K562 (cell line): ENCODE measurements around the gene LSM4. TPM values are rescaled to one million over a fixed set of nuclear protein-coding genes. Genes with fewer than 3 reads are reported as not detected.

ENCODE experiments used
- ATAC-seq: fragments of 200-7000 bp; cut with Tn5 transposase; 3 replicates; pipeline ENCODE4 v1.9.1; 2020; ENCODE audit warnings: moderate library complexity
- BruUV-seq: library from RNA; stranded (reverse); fragments of 400-500 nt; replicated peaks from 2 replicates; lab custom pipeline; 2021; lab: Mats Ljungman, UMichigan
- CTCF ChIA-PET: fragments of 300-600 bp; formaldehyde crosslinking; extraction: SDS; loops from one replicate; lab custom pipeline; 2021; ENCODE audit warnings: low intra/inter-chr PET ratio; lab: Yijun Ruan, JAX
- POLR2A ChIA-PET: fragments of 300-600, 350-650 bp; sonication (Branson Sonifier 250); formaldehyde crosslinking; extraction: SDS; loops from one replicate; lab custom pipeline; 2021; ENCODE audit warnings: antibody characterized with exemption, inconsistent platforms; lab: Yijun Ruan, JAX
- DNase-seq, 4 experiments: peaks; one replicate each; pipeline versions ENCODE4 v3.0.0 to v3.0.0-alpha.2; 2011 to 2018; ENCODE audit warnings: low spot score in 3 of 4, mixed read lengths in 3 of 4; ENCODE audit errors: extremely low read depth in 1 of 4
- FAIRE-seq: peaks from 2 replicates; lab custom pipeline; 2011; peaks lifted over from hg19 to GRCh38; lab: Jason Lieb, UNC
- H2AFZ ChIP-seq: 2 replicates; pipeline ENCODE4 v1.6.0; 2011; ENCODE audit warnings: low read depth, low read length, control low read depth, inconsistent platforms
- H3K27ac ChIP-seq: fragments of 200-600 bp; 3 replicates; pipeline ENCODE4 v1.8.0; 2011; ENCODE audit warnings: low read depth, mild to moderate bottlenecking, control low read depth, inconsistent platforms, low read length, moderate library complexity, mixed read lengths; ENCODE audit errors: extremely low read depth
- H3K27me3 ChIP-seq, 2 experiments: fragments of 300-600 bp in 1 of 2; 2 replicates in 1 of 2; 3 replicates in 1 of 2; pipeline versions ENCODE4 v1.6.0 to v1.8.0; 2011; ENCODE audit warnings: inconsistent platforms in 2 of 2, low read length in 2 of 2, mild to moderate bottlenecking in 1 of 2, mixed read lengths in 1 of 2, moderate library complexity in 1 of 2; ENCODE audit not compliant: control insufficient read depth in 2 of 2, insufficient read depth in 2 of 2
- H3K36me3 ChIP-seq: fragments of 300-600 bp; 3 replicates; pipeline ENCODE4 v1.8.0; 2011; ENCODE audit warnings: mild to moderate bottlenecking, low read length, inconsistent platforms; ENCODE audit not compliant: control insufficient read depth, insufficient read depth
- H3K4me1 ChIP-seq, 2 experiments: fragments of 200-600 bp in 1 of 2; replicated peaks in 1 of 2; 2 replicates in 1 of 2; 3 replicates in 1 of 2; pipeline versions ENCODE4 v1.5.1 to v1.8.0; 2011; ENCODE audit warnings: inconsistent platforms in 2 of 2, low read length in 2 of 2, mild to moderate bottlenecking in 1 of 2, mixed read lengths in 1 of 2, moderate library complexity in 1 of 2; ENCODE audit not compliant: control insufficient read depth in 2 of 2, insufficient read depth in 2 of 2
- H3K4me2 ChIP-seq: 2 replicates; pipeline ENCODE4 v1.6.1; 2011; ENCODE audit warnings: low read length, control low read depth, inconsistent platforms, mixed read lengths; ENCODE audit not compliant: insufficient read depth
- H3K4me3 ChIP-seq: fragments of 200-600 bp; sonication (generic), shearing (Covaris generic); 2 replicates; pipeline ENCODE4 v1.5.1; 2016; ENCODE audit warnings: control low read depth, inconsistent platforms
- H3K79me2 ChIP-seq: fragments of 200-600 bp; 3 replicates; pipeline ENCODE4 v1.8.0; 2011; ENCODE audit warnings: low read length, inconsistent platforms; ENCODE audit not compliant: control insufficient read depth, insufficient read depth
- H3K9ac ChIP-seq, 2 experiments: 2 replicates each; pipeline versions ENCODE4 v1.6.0 to v1.6.1; 2011; ENCODE audit warnings: low read depth in 2 of 2, low read length in 2 of 2, control low read depth in 1 of 2, inconsistent platforms in 1 of 2, mild to moderate bottlenecking in 1 of 2, mixed read lengths in 1 of 2; ENCODE audit not compliant: insufficient read depth in 1 of 2
- H3K9me1 ChIP-seq: one replicate; pipeline ENCODE4 v1.6.0; 2011; ENCODE audit warnings: inconsistent platforms, mild to moderate bottlenecking, low read length, moderate library complexity; ENCODE audit not compliant: control insufficient read depth, insufficient read depth
- H3K9me3 ChIP-seq: replicated peaks from 2 replicates; pipeline ENCODE4 v1.5.1; 2011; ENCODE audit warnings: low read depth, low read length, inconsistent platforms; ENCODE audit not compliant: control insufficient read depth, insufficient read depth
- H4K20me1 ChIP-seq: replicated peaks from 2 replicates; pipeline ENCODE4 v1.6.1; 2011; ENCODE audit warnings: low read length, inconsistent platforms, mixed read lengths; ENCODE audit not compliant: control insufficient read depth, insufficient read depth
- ARNT ChIP-seq, 2 experiments: fragments of 450-650 bp; IDR thresholded peaks; 2 replicates each; pipeline ENCODE4 v1.6.1; 2016; ENCODE audit warnings: mild to moderate bottlenecking in 1 of 2
- HNRNPH1 ChIP-seq: fragments of 200-400 bp; formaldehyde crosslinking; optimal IDR thresholded peaks from 2 replicates; pipeline ENCODE3; 2017; ENCODE audit warnings: low read depth, mild to moderate bottlenecking, low read length, moderate library complexity
- NFRKB ChIP-seq: fragments of 450-650 bp; IDR thresholded peaks from 2 replicates; pipeline ENCODE4 v1.6.1; 2016; ENCODE audit warnings: low read depth
- TBL1XR1 ChIP-seq, 2 experiments: IDR thresholded peaks; 2 replicates each; pipeline ENCODE4 v1.6.1; 2012; ENCODE audit warnings: improper control_type of control experiment in 2 of 2, low read length in 2 of 2, mild to moderate bottlenecking in 1 of 2
- THRAP3 ChIP-seq: fragments of 450-650 bp; IDR thresholded peaks from 2 replicates; pipeline ENCODE4 v1.6.1; 2016; ENCODE audit warnings: mild to moderate bottlenecking, inconsistent platforms, borderline replicate concordance
- YY1 ChIP-seq, 3 experiments: IDR thresholded peaks; 2 replicates each; pipeline ENCODE4 v1.6.1; 2011; ENCODE audit warnings: low read length in 2 of 3, mild to moderate bottlenecking in 2 of 3, moderate library complexity in 2 of 3, borderline replicate concordance in 1 of 3, control low read depth in 1 of 3, low read depth in 1 of 3; ENCODE audit not compliant: insufficient read depth in 3 of 3, insufficient replicate concordance in 2 of 3, control insufficient read depth in 1 of 3, insufficient read length in 1 of 3; ENCODE audit errors: extremely low read depth in 1 of 3
- ZBTB1 ChIP-seq: sonication (generic); formaldehyde crosslinking; IDR thresholded peaks from 2 replicates; pipeline ENCODE4 v1.8.1; 2023; ENCODE audit warnings: missing genetic modification reagents, low read depth, mild to moderate bottlenecking, borderline replicate concordance
- ZBTB7A ChIP-seq: IDR thresholded peaks from 2 replicates; pipeline ENCODE4 v1.6.1; 2011; ENCODE audit warnings: low read depth, mild to moderate bottlenecking, low read length, moderate library complexity, borderline replicate concordance; ENCODE audit not compliant: control insufficient read depth
- ZNF668 ChIP-seq: fragments of 250-450 bp; sonication (Bioruptor Pico); IDR thresholded peaks from 2 replicates; pipeline ENCODE4 v1.8.0; 2022; ENCODE audit warnings: mild to moderate bottlenecking, inconsistent platforms
- ZNF766 ChIP-seq: fragments of 200-800 bp; sonication (Bioruptor generic); conservative IDR thresholded peaks from 2 replicates; pipeline ENCODE4 v1.6.1; 2016; ENCODE audit warnings: missing genetic modification characterization, missing compliant biosample characterization
- WGBS: fragments of 100-300 bp; shearing (Covaris generic); methylation state at CpG from one replicate; pipeline ENCODE4 v1.1.6; 2016; ENCODE audit warnings: low coverage, mixed read lengths; ENCODE audit not compliant: insufficient coverage; ENCODE audit errors: missing lambda C conversion rate; 5-methylcytosine and 5-hydroxymethylcytosine counted together
- in situ Hi-C: fragments of 300-500 bp; cut with MboI; formaldehyde crosslinking; loops from 4 replicates; pipeline ENCODE4 v1.15.0; 2018; ENCODE audit warnings: inconsistent platforms, mixed read lengths
- intact Hi-C: fragments of 100-400 bp; cut with micrococcal nuclease; formaldehyde crosslinking; loops from 2 replicates; pipeline ENCODE4 v1.14.2; 2022
- polyA plus RNA-seq, 8 experiments: library from polyadenylated mRNA; depleted of rRNA in 4 of 8; stranded (reverse) in 5 of 8; unstranded in 3 of 8; fragments of >200 nt; fragmentation: Nextera tagmentation in 2 of 8; fragmentation: Illumina TruSeq in 1 of 8; extraction: Ambion mirVana in 2 of 8; extraction: Trizol in 1 of 8; gene quantifications; 2 replicates each; pipeline versions ENCODE4 v1.2.1 to v1.2.3, GENCODE V29; 2011 to 2014; ENCODE audit warnings: inconsistent platforms in 1 of 8, missing spikeins in 1 of 8
- total RNA-seq, 7 experiments: library from RNA; depleted of rRNA in 6 of 7; stranded (reverse); fragments of >200 nt in 6 of 7; fragmentation: Illumina TruSeq in 2 of 7; extraction: Trizol in 2 of 7; gene quantifications; 2 replicates each; pipeline versions ENCODE4 v1.2.1 to v1.2.3, GENCODE V29; 2011 to 2021; ENCODE audit warnings: low replicate concordance in 1 of 7
- TF ChIP-seq, protein P1 (sequence below): fragments of 250-450 bp; sonication (Bioruptor Pico); IDR thresholded peaks from 2 replicates; pipeline ENCODE4 v1.6.1; 2021; ENCODE audit warnings: mild to moderate bottlenecking
- TF ChIP-seq, protein P2 (sequence below): fragments of 450-650 bp; IDR thresholded peaks from 2 replicates; pipeline ENCODE4 v1.6.1; 2018; ENCODE audit not compliant: partially characterized antibody
- TF ChIP-seq, protein P3 (sequence below), 3 experiments: fragments of 200-800 bp in 1 of 3; sonication (Bioruptor generic) in 1 of 3; sonication (generic) in 1 of 3; formaldehyde crosslinking in 1 of 3; IDR thresholded peaks; 2 replicates each; pipeline versions ENCODE4 v1.6.1 to v1.8.0; 2016 to 2022; ENCODE audit warnings: mild to moderate bottlenecking in 2 of 3, missing compliant biosample characterization in 2 of 3, missing genetic modification characterization in 2 of 3, missing genetic modification reagents in 1 of 3

Gene LSM4
- total and polyA plus RNA-seq, 9 of the 15 experiments (the other 6 are each of a cell fraction or from before 2014, with no cell fraction given), result 11.9 to 763 (median 202) TPM

DNA sequence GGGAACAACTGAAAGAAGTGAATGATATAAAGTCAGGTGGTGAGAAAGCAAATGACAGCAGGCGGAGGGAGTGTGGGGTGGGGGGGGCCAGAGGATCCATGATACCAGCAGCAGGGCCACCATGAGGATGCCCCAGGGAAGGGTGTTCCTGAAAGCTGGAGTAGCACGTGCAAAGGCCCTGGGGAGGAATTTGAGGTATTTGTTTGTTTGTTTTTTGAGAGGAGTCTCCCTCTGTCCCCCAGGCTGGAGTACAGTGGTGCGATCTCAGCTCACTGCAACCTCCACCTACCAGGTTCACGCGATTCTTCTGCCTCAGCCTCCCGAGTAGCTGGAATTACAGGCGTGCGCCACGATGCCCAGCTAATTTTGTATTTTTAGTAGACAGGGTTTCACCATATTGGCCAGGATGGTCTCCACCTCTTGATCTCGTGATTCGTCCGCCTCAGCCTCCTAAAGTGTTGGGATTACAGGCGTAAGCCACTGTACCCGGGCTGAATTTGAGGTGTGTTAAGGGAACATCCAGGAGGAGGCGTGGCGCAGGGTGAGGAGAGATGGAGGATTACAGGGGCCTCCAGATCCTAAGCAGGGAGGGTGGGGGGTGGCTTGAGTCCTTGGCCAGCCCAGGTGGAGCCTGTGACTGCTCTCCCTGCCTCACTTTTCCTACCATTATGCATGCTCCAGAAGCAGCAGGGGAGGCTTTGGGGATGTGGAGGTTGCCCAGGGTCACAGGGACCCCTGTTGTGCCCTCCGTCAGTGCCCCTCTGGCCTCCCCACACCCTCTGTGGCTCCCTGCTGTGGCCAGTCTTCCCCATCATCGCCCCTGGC lies 29.0 kb downstream of the LSM4 start:
- in situ Hi-C loops (no loop called here), intact Hi-C loops (no loop called here)
- H2AFZ ChIP-seq, result peak overlapping the region; percentile 85
- H3K4me2 ChIP-seq, result peak overlapping the region; percentile 100
- H3K27me3 ChIP-seq, result no peaks in the 10 kb centered on the region
- H3K27ac ChIP-seq, result peak overlapping the region; percentile 98
- peaks cover 19% of the 10 kb centered on the region; the same call in 2 of the 3 replicates for H3K79me2 ChIP-seq
- DNase-seq (peak in 2 of 4 experiments; percentile 9 to 14), ATAC-seq (no peak), FAIRE-seq (no peak)
- H3K9me3 ChIP-seq, result no peaks in the 10 kb centered on the region
- no peaks in the 10 kb centered on the region for H3K9me1 ChIP-seq
- CTCF ChIA-PET, result interaction anchor here (0.7 kb wide), 1 partner anchor 117 kb away, joined by 3 read pairs; no protein-coding TSS in a partner anchor
- no peaks in the 10 kb centered on the region for H4K20me1 ChIP-seq
- peaks cover 33 to 53% of the 10 kb centered on the region in 2 experiments for H3K4me1 ChIP-seq
- H3K9ac ChIP-seq, result peak overlapping the region; percentile 98 to 99
- WGBS, result 71% methylated on average over 17 of the region's 18 CpGs
- BruUV-seq, result no TSS peak
- H3K4me3 ChIP-seq, result peak overlapping the region; percentile 64
- H3K36me3 ChIP-seq, result no peaks in the 10 kb centered on the region
- POLR2A ChIA-PET, result interaction anchor here (0.9 to 3.0 kb wide), 8 partner anchors 9 to 94 kb away, joined by 3 to 113 read pairs (median 8); partner anchors contain the start of gene JUND
- TF ChIP-seq NFRKB (0 out of 2 replicates have a peak, but pooled peaks have one; percentile 1), ZBTB1 (0 out of 2 replicates have a peak, but pooled peaks have one; percentile 7), HNRNPH1 (no peak), ARNT (IDR thresholded peaks at IDR 0.05) (0 out of 4 replicates have a peak, but pooled peaks of 1 of the 2 experiments have one; percentile 10), ZBTB7A (0 out of 2 replicates have a peak, but pooled peaks have one; percentile 19), ZNF668 (CRISPR knock-in tag) (no peak), THRAP3 (peak; percentile 82; the same call in 1 of the 2 replicates), YY1 (IDR thresholded peaks at IDR 0.05; ENCODE audit: borderline replicate concordance in 1 of 3, control insufficient read depth in 1 of 3, extremely low read depth in 1 of 3, insufficient read depth in 3 of 3, insufficient read length in 1 of 3, insufficient replicate concordance in 2 of 3, low read depth in 1 of 3, low read length in 2 of 3) (peak in 1 of 3 experiments; percentile 3), ZNF766 (CRISPR knock-in tag) (0 out of 2 replicates have a peak, but pooled peaks have one; percentile 3), TBL1XR1 (IDR thresholded peaks at IDR 0.05; ENCODE audit: low read length in 2 of 2) (no peak)
- TF ChIP-seq, protein P1, sequence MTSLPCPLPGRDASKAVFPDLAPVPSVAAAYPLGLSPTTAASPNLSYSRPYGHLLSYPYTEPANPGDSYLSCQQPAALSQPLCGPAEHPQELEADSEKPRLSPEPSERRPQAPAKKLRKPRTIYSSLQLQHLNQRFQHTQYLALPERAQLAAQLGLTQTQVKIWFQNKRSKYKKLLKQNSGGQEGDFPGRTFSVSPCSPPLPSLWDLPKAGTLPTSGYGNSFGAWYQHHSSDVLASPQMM (CRISPR knock-in tag), result no peak
- TF ChIP-seq, protein P2, sequence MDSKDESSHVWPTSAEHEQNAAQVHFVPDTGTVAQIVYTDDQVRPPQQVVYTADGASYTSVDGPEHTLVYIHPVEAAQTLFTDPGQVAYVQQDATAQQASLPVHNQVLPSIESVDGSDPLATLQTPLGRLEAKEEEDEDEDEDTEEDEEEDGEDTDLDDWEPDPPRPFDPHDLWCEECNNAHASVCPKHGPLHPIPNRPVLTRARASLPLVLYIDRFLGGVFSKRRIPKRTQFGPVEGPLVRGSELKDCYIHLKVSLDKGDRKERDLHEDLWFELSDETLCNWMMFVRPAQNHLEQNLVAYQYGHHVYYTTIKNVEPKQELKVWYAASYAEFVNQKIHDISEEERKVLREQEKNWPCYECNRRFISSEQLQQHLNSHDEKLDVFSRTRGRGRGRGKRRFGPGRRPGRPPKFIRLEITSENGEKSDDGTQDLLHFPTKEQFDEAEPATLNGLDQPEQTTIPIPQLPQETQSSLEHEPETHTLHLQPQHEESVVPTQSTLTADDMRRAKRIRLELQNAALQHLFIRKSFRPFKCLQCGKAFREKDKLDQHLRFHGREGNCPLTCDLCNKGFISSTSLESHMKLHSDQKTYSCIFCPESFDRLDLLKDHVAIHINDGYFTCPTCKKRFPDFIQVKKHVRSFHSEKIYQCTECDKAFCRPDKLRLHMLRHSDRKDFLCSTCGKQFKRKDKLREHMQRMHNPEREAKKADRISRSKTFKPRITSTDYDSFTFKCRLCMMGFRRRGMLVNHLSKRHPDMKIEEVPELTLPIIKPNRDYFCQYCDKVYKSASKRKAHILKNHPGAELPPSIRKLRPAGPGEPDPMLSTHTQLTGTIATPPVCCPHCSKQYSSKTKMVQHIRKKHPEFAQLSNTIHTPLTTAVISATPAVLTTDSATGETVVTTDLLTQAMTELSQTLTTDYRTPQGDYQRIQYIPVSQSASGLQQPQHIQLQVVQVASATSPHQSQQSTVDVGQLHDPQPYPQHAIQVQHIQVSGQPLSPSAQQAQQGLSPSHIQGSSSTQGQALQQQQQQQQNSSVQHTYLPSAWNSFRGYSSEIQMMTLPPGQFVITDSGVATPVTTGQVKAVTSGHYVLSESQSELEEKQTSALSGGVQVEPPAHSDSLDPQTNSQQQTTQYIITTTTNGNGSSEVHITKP, result peak; percentile 51
- TF ChIP-seq, protein P3, sequence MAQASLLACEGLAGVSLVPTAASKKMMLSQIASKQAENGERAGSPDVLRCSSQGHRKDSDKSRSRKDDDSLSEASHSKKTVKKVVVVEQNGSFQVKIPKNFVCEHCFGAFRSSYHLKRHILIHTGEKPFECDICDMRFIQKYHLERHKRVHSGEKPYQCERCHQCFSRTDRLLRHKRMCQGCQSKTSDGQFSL (CRISPR knock-in tag; IDR thresholded peaks at IDR 0.05), result 0 out of 2 replicates have a peak, but pooled peaks have one; percentile 79
- TF ChIP-seq, protein P3 (tag; IDR thresholded peaks at IDR 0.05), result no peak
